ENCODE data around the gene SPHK2. TPM values are rescaled to one million over a fixed set of nuclear protein-coding genes. Genes with fewer than 3 reads are reported as not detected.
"Not testable (repeated sequence)": the region's sequence is repeated elsewhere in the genome, so short reads cannot be mapped to it uniquely, and the experiment has no call there.

The SPHK2 gene
- total RNA-seq, 4 donors from 2014 or later = 7.2 to 17.9 (median 13.7) TPM

- ATAC-seq = peak; percentile 87
- H3K4me1 ChIP-seq = peaks cover 0 to 11% (median 6%) of the 10 kb centered on the region in 3 donors
- no peaks in the 10 kb centered on the region for H3K27me3 ChIP-seq
- 56 to 81% methylated on average over 5 to 15 of the region's 28 CpGs for WGBS, 2 donors (ENCODE audit: low coverage in 1 of 2)
- no peaks in the 10 kb centered on the region for H3K36me3 ChIP-seq
- no peak overlapping the region for H3K27ac ChIP-seq
- TF ChIP-seq POLR2AphosphoS5 (IDR thresholded peaks at IDR 0.05) (peak; percentile 12), POLR2A (IDR thresholded peaks at IDR 0.05) (no peak), EP300 (IDR thresholded peaks at IDR 0.05) (no peak), CTCF (IDR thresholded peaks at IDR 0.05) (peak in 3 of 4 experiments; percentile 90 to 91 (median 90))
- H3K4me3 ChIP-seq = no peak overlapping the region
- no peaks in the 10 kb centered on the region for H3K9me3 ChIP-seq
These were observed 55.9 kb downstream of the SPHK2 start for GRCh38 chr19:48674921-48675824.

GRCh38 chr19:48676487-48676886, 57.2 kb downstream of the SPHK2 start:
- TF ChIP-seq EP300 (IDR thresholded peaks at IDR 0.05) (no peak), CTCF (IDR thresholded peaks at IDR 0.05) (no peak), POLR2AphosphoS5 (IDR thresholded peaks at IDR 0.05) (no peak), POLR2A (IDR thresholded peaks at IDR 0.05) (no peak)

GRCh38 chr19:48676887-48677286, 57.6 kb downstream of the SPHK2 start:
- H3K4me3 ChIP-seq = no peak overlapping the region
- H3K4me1 ChIP-seq = peaks cover 0 to 11% (median 6%) of the 10 kb centered on the region in 3 donors
- no peaks in the 10 kb centered on the region for H3K27me3 ChIP-seq
- TF ChIP-seq POLR2A (IDR thresholded peaks at IDR 0.05) (no peak), POLR2AphosphoS5 (IDR thresholded peaks at IDR 0.05) (no peak), EP300 (IDR thresholded peaks at IDR 0.05) (no peak), CTCF (IDR thresholded peaks at IDR 0.05) (no peak)
- ATAC-seq = no peak
- no peak overlapping the region for H3K27ac ChIP-seq
- 85 to 96% methylated on average over 9 to 13 of the region's 13 CpGs for WGBS, 2 donors (ENCODE audit: low coverage in 1 of 2)
- H3K9me3 ChIP-seq = no peaks in the 10 kb centered on the region
- H3K36me3 ChIP-seq = no peaks in the 10 kb centered on the region

More at GRCh38 chr19:48676487-48676886, 57.2 kb downstream of the SPHK2 start:
- no peak for ATAC-seq
- 93% methylated on average over 13 of the region's 17 CpGs; no CpG with 5 or more reads in 1 of the 2 donors for WGBS, 2 donors (ENCODE audit: low coverage in 1 of 2)
- Histone ChIP-seq H3K9me3 (no peaks in the 10 kb centered on the region), H3K27ac (no peak overlapping the region), H3K36me3 (no peaks in the 10 kb centered on the region), H3K4me3 (no peak overlapping the region), H3K4me1 (peaks cover 0 to 11% (median 6%) of the 10 kb centered on the region in 3 donors), H3K27me3 (no peaks in the 10 kb centered on the region)

GRCh38 chr19:48678201-48678600, 58.9 kb downstream of the SPHK2 start:
- no peaks in the 10 kb centered on the region for H3K27me3 ChIP-seq
- TF ChIP-seq POLR2AphosphoS5 (IDR thresholded peaks at IDR 0.05) (no peak), POLR2A (IDR thresholded peaks at IDR 0.05) (no peak), EP300 (IDR thresholded peaks at IDR 0.05) (no peak), CTCF (IDR thresholded peaks at IDR 0.05) (no peak)
- no peak overlapping the region for H3K4me3 ChIP-seq
- no peaks in the 10 kb centered on the region for H3K9me3 ChIP-seq
- H3K36me3 ChIP-seq = no peaks in the 10 kb centered on the region
- no peak overlapping the region for H3K27ac ChIP-seq
- WGBS, 2 donors (ENCODE audit: low coverage in 1 of 2) = 73 to 83% methylated on average over 1 to 4 of the region's 4 CpGs
- no peak for ATAC-seq
- peaks cover 0 to 11% (median 6%) of the 10 kb centered on the region in 3 donors for H3K4me1 ChIP-seq

GRCh38 chr19:48680006-48680405, 60.7 kb downstream of the SPHK2 start:
- ATAC-seq, H3K27ac ChIP-seq, H3K36me3 ChIP-seq, H3K4me3 ChIP-seq, H3K27me3 ChIP-seq, H3K9me3 ChIP-seq: not testable (repeated sequence)
- peaks cover 0 to 14% (median 6%) of the 10 kb centered on the region in 3 donors for H3K4me1 ChIP-seq
- WGBS, 2 donors (ENCODE audit: low coverage in 1 of 2) = 93% methylated on average over 6 of the region's 19 CpGs; no CpG with 5 or more reads in 1 of the 2 donors

Other genes with a start within 250 kb of the SPHK2 start
- 10 to 100 TPM; 60.4 to 87.9 (median 70.8) TPM for gene KDELR1, start 228.0 kb upstream of the SPHK2 start, total RNA-seq
- under 1 TPM in 3 of 4 donors, not detected in 1; 0.08 to 0.62 (median 0.47) TPM for gene GRIN2D, start 225.8 kb upstream of the SPHK2 start, total RNA-seq
- gene GRWD1, start 173.5 kb upstream of the SPHK2 start, total RNA-seq = 10 to 100 TPM; 28.9 to 33.1 (median 32.7) TPM
- under 1 TPM in 3 of 4 donors, not detected in 1; 0.16 to 0.42 (median 0.27) TPM for gene KCNJ14, start 163.9 kb upstream of the SPHK2 start, total RNA-seq
- 10 to 100 TPM; 28.6 to 56.7 (median 47.0) TPM for gene CYTH2, start 150.1 kb upstream of the SPHK2 start, total RNA-seq
- gene LMTK3, start 107.7 kb upstream of the SPHK2 start, total RNA-seq = 1 to 10 TPM in 1 of 4 donors, under 1 TPM in 3; 0.13 to 1.2 (median 0.30) TPM
- 1 to 10 TPM in 2 of 4 donors, under 1 TPM in 1, not detected in 1; 0.93 to 3.9 (median 1.0) TPM for gene SULT2B1, start 67.3 kb upstream of the SPHK2 start, total RNA-seq
- not detected for gene SPACA4, start 12.8 kb upstream of the SPHK2 start, total RNA-seq
- 1 to 10 TPM in 1 of 4 donors, not detected in 3; 1.5 TPM for gene FAM83E, start 4.4 kb upstream of the SPHK2 start, total RNA-seq
- 1,000 to 10,000 TPM; 1,261 to 2,300 (median 1,588) TPM for gene RPL18, start 328 bp upstream of the SPHK2 start, total RNA-seq
- gene DBP, start 17.9 kb downstream of the SPHK2 start, total RNA-seq = 10 to 100 TPM in 2 of 4 donors, 1 to 10 TPM in 2; 2.9 to 16.8 (median 8.9) TPM
- gene CA11, start 26.7 kb downstream of the SPHK2 start, total RNA-seq = 10 to 100 TPM in 3 of 4 donors, 1 to 10 TPM in 1; 10.0 to 28.5 (median 12.5) TPM
- 1 to 10 TPM in 2 of 4 donors, under 1 TPM in 1, not detected in 1; 0.78 to 2.3 (median 1.1) TPM for gene NTN5, start 53.5 kb downstream of the SPHK2 start, total RNA-seq
- 1 to 10 TPM in 1 of 4 donors, not detected in 3; 3.4 TPM for gene FUT2, start 76.5 kb downstream of the SPHK2 start, total RNA-seq
- 1 to 10 TPM in 2 of 4 donors, under 1 TPM in 2; 0.25 to 3.7 (median 1.3) TPM for gene MAMSTR, start 100.2 kb downstream of the SPHK2 start, total RNA-seq
- 10 to 100 TPM in 3 of 4 donors, 1 to 10 TPM in 1; 9.8 to 16.4 (median 10.3) TPM for gene RASIP1, start 121.1 kb downstream of the SPHK2 start, total RNA-seq
- gene IZUMO1, start 127.4 kb downstream of the SPHK2 start, total RNA-seq = under 1 TPM in 1 of 4 donors, not detected in 3; 0.27 TPM
- 1 to 10 TPM in 3 of 4 donors, under 1 TPM in 1; 0.54 to 3.5 (median 2.6) TPM for gene FUT1, start 133.1 kb downstream of the SPHK2 start, total RNA-seq
- gene FGF21, start 136.0 kb downstream of the SPHK2 start, total RNA-seq = not detected
- 10 to 100 TPM; 46.6 to 77.8 (median 57.8) TPM for gene BCAT2, start 191.5 kb downstream of the SPHK2 start, total RNA-seq
- 10 to 100 TPM in 2 of 4 donors, 1 to 10 TPM in 2; 5.3 to 12.5 (median 8.2) TPM for gene HSD17B14, start 217.0 kb downstream of the SPHK2 start, total RNA-seq
- 10 to 100 TPM; 11.4 to 29.2 (median 18.1) TPM for gene PLEKHA4, start 249.1 kb downstream of the SPHK2 start, total RNA-seq

All from gastroesophageal sphincter (tissue), 4 donors.